Activated T-helper 1 cell treated with Interleukin-2 at 50 U/mL for 16 hours (primary cell): ENCODE results near the gene GGT7.
"Not testable (repeated sequence)": the region's sequence is repeated elsewhere in the genome, so short reads cannot be mapped to it uniquely, and the experiment has no call there.

Experiments used
- DNase-seq: peaks from one replicate; pipeline ENCODE4 v3.0.0-alpha.2; 2020; ENCODE audit warnings: low read depth

Gene GGT7

DNA sequence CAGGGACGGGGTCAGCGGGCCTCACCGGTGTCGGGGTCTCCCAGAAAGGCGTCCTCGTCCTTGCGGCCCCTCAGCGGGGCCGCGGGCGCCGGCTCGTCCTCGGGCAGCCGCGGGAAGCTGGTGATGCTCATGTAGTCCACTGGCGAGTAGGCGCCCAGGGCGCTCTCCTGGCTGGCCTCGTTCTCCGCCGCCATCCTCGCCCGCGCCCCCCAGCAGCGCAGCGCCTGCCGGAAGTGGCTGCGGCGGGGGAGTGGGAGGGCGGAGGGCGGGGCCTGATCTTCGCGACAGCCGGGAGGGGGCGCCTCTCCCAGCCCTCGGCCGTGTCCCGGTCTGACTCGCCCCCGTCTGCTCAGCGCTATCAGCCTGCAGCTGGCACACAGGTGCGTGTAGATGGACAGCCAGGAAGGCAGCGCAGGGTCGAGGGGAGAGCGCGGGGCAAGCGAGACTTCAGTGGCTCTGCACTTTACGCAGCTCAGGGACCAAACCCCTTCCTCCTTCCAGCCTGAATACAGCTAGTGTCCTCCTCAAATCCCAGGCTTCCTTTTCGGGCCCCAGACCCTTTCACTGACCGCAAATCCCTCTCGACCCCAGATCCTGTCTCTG, at the start of gene GGT7:
Gene GGT7 (minus strand): TSS at position 235 of the 603 bp plus-strand sequence. CDS start 41 bp downstream, at position 194.
- DNase-seq = peak; percentile 86

GRCh38 chr20:34921436-34921835, 48.8 kb upstream of the GGT7 start:
- DNase-seq = no peak

DNA sequence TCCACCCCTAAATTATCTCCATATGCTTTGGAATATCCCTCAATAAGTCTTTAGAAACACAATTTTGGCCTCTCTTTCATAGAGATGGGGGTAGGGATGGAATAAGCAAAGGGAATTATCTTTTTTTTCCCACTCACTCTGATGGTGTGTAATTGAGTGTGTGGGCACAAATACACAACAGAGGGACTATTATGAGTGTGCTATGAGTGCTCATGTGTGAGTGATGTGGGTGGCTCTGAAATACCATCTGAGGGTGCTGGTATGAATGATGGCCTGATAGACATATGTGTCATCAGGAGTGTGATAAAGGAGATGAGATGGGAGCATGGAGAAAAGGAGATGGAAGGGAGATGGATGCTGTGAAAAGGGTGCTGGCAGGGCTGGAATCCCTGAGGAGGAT, 47.4 kb upstream of the GGT7 start:
- DNase-seq = no peak

DNA sequence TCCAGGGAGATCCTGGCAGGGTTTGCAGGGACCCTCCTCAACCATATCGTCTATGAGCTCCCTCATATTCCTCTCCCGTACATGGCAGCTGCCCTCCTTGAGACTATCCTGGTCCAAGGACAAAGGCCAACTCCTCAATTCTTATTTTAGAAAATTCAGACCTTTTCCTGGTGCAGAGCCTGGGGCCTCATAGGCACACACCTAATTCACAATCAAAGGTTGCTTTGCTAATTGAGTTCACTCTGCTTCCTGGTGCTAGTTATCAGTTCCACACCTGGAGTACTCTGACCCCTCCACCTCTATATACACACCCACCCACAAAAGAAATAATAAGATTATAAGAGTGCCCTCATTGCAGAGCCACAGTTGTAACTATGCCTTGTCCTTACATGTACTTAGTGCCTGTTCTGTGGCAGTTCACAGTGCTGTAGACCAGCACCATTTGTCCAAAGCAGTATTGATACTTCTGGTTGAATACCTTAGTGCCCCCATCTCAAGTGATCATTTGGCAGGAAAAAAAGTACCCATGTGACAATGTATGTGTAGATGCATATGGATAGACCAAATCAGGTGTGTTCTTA, 44.2 kb upstream of the GGT7 start:
- DNase-seq = no peak

DNA sequence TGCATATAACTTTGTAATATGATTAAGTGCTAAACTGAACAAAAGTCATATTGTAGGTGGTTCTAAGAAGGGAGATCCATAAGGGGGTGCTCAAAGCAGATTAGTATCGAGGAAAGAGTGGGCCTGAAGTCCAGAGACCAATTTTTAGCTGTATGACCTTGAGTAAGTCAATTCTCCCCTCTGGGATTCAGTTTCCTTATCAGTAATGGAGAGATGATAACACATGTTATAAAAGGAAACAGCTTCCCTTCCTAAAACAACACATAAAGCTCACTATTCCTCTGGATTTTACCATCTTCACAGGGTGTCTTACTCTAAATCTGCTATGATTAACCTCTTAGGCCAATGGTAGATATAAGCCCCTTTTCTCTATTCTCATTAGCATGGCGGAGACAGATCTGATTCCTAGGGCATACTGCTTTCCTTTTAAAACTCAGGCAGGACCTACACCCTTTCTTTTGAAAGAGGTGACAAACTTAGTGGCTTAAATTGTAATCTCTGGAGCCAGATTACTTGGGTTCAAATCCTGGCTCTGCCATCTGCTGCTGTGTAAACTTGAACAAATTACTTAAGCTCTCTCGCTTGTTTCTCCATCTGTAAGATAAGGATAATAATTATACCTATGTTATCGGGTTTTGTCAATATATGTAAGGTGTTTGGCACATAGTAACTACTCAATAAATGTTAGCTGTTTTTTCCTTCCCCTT, 43.2 kb upstream of the GGT7 start:
- no peak for DNase-seq

DNA sequence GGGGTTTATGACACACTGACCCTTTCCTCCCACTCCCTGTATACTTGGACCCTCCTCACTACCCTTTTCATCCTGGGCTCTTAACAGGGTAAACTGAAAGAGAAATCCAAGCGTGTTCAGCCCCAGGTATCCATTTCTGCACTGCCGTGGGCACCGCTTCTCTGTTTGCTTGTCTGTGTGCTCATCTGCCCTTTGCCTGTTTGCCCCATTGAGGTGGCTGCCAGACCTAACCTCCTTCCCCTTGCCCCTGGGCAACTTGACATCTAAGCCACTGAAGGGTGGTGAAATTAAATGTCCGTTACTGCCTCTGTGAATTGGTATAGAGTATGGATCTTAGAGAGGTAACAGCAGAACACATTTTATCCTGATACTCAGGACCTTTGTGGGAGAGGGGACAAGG, 42.5 kb upstream of the GGT7 start:
- no peak for DNase-seq

DNA sequence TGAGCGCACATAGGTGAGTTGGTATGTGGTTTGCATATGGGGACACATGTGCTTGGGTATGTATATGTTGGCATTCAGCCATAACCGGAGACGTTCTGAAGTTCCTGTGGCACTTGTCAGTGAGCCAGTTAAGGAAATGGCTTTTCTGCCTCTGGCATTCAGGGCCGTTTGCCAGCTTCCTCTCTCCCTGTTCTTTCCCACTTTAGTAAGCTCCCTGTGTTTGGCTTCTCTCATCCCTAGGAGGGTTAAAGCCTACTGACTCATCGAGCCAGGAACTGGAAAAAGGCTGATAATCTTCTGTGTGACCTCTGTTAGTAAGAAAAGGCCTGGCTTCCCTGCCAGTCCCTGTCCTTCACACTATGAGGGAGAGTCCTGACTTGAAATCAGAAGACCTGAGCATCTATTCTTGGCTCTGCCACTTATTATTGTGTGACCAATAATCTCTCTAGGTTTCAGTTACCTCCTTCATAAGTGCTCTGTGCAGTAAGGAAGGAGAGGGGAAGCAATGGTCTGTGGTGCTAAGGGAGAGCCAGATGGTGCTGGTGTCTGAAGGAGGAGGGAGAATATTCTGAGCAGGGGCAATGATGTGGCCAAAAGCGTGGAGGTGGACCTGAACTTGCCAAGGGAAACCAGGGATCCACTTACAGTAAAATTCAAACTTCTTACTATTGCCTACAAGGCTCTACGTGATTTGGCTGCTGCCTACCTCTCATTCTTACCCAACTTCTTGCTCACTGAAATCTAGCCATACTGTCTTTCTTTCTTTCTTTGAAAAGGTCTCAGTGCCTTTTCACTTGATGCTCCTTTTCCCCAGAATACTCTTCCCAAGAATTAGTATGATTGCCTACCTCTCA, 35.2 kb upstream of the GGT7 start:
- no peak for DNase-seq

GRCh38 chr20:34904202-34904621, 31.6 kb upstream of the GGT7 start:
- DNase-seq = no peak

DNA sequence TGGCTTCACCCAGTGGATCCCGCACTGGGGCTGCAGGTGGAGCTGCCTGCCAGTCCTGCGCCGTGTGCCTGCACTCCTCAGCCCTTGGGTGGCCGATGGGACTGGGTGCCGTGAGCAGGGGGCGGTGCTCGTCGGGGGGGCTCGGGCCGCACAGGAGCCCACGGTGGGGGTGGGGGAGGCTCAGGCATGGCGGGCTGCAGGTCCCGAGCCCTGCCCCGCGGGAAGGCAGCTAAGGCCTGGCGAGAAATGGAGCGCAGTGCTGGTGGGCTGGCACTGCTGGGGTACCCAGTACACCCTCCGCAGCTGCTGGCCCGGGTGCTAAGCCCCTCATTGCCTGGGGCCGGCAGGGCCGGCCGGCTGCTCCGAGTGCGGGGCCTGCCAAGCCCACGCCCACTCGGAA, 26.1 kb upstream of the GGT7 start:
- not testable (repeated sequence) for DNase-seq

DNA sequence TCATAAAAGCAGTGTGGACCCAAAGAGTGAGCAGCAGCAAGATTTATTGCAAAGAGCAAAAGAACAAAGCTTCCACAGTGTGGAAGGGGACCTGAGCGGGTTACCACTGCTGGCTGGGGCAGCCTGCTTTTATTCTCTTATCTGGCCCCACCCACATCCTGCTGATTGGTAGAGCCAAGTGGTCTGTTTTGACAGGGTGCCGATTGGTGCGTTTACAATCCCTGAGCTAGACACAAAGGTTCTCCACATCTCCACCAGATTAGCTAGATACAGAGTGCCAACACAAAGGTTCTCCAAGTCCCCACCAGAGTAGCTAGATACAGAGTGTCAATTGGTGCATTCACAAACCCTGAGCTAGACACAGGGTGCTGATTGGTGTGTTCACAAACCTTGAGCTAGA, 25.5 kb upstream of the GGT7 start:
- not testable (repeated sequence) for DNase-seq

- no peak for DNase-seq
Measured at GRCh38 chr20:34896086-34896621, 23.5 kb upstream of the GGT7 start.

GRCh38 chr20:34895465-34895864, 22.8 kb upstream of the GGT7 start:
- DNase-seq = no peak

DNA sequence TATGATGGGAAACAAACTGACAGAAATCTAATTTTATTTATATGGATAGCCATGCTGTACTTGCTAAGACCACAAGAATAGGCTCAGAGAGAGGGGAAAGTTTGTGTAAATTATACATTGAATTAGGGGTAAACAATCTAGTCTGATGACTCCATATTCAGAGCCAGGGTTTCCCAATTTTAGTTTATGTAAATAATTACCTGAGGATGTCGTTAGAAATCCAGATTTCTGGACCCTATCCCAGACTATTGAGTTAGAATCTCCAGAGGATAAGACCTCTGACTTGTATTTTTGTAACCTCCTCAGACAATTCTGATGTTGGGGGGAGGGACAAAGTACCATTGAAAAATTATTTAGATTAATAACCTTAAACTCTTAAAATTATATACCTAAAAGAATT, 22.1 kb upstream of the GGT7 start:
- DNase-seq = no peak

DNA sequence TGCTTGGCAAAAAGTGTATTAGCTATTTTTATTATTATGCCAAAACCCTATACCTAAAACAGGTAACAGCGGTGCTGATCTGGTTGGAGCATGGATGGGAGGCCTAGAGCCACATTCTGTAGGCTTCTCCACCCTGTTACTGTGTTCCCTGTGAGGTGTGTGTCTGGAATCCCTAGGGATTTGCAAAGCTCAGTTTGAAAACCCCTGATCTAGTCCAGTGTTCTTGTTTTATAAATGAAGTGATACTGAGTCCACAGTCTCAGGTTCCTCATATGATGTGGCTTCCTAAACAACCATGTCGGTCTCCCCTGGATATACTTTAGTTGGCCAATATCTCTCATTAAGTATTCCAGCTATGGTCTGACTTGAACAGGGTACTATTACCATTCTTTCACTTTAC, 20.0 kb upstream of the GGT7 start:
- DNase-seq = no peak

DNA sequence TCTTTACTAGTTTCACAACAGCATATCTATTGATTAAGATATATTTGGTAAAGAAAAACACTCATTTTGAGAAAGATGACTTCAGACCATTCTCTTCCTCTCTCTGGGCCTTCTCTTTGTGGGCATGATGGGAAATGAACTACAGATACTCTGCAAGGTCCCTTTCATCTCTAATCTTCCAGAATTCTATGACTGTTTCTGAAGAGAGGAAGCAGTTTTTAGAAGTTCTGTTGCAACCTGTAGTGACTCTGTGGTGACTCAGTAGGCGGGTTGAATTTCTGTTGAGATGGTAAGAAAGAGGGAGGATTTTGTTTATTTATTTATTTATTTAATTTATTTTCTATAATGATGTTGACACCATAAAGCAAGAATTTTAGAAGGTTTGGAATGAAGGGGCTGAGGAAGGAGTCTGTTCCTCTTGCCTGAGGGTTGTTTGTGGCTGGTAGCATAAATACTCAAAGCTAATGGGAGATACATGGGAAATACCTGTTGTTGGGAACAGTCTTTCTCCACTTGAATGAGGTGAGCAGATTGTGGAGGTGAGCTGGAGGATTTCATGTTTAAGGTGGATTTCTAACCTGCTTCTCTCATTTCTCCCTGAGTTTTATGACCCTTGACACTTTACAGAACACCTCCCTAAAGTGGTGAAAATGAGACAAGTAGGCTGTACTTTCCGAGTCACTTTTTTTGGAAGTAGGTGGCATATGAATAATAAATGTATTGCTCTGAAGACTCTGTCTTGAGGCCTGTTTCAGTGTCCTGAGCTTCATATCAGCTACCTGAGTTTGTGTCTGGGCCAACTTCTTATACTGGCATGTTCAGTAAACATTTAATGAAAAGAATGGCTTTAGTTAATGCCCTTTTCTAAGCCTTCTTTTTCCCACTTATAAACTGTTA, 18.8 kb upstream of the GGT7 start:
- DNase-seq = no peak

DNA sequence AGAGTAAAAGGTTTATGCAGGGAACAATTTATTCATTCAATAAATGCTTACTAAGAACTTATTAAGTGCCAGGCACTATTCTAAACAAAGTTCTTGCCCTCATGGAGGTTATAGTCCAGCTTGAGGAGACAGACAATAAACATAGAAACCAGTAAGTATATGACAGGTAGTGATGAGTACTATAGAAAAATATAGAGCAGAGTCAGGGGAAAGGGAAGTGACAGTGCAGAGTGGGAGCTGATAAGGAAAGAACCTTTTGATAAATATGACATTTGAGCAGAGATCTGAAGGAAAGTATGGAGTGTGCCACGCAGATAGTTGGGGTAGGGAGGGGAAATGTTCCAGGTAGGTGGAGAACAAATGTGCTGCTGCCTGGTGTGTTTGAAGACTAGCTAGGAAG, 15.8 kb upstream of the GGT7 start:
- DNase-seq = no peak

DNA sequence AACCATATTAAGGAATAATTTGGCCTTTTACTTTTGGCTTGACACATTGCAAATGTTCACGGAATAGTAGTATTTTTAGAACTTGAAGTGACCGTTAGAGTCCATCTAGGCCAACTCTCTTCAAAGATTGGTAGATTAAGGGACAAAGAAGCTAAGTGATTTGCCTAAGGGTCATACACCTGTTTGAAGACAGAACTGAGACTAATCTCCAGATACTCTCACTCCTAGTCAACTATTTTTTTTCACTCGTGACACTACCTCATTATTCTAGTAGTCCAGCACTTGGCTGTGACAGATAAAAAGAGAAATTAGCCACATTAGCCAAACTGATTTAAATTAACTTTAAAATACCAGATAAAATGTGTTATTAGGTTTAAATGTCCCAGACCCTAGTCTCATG, 14.4 kb upstream of the GGT7 start:
- no peak for DNase-seq

- no peak for DNase-seq
Measured at GRCh38 chr20:34886122-34886521, 13.5 kb upstream of the GGT7 start.

- DNase-seq = no peak
Measured at GRCh38 chr20:34884260-34884659, 11.6 kb upstream of the GGT7 start.

- no peak for DNase-seq
Measured at GRCh38 chr20:34883809-34884208, 11.2 kb upstream of the GGT7 start.

- DNase-seq = no peak
Measured at GRCh38 chr20:34883087-34883688, 10.5 kb upstream of the GGT7 start.
